Right ventricle myocardium superior (tissue), 1 donor: ENCODE data around the gene ACKR4. TPM values are rescaled to one million over a fixed set of nuclear protein-coding genes. Genes with fewer than 3 reads are reported as not detected.
A peak's percentile ranks its signal among the peaks of the same experiment; 100 is the strongest.
"Not testable (repeated sequence)": the region's sequence is repeated elsewhere in the genome, so short reads cannot be mapped to it uniquely, and the experiment has no call there.

ENCODE experiments used
- ATAC-seq: fragments of 200-7000 bp; cut with Tn5 transposase; one replicate; pipeline ENCODE4 v1.9.1; 2020; ENCODE audit warnings: mild to moderate bottlenecking; ENCODE audit not compliant: poor library complexity
- DNase-seq: peaks from one replicate; pipeline ENCODE4 v3.0.0-alpha.2; 2020
- intact Hi-C: fragments of 100-400 bp; cut with DNase I; formaldehyde crosslinking; loops from one replicate; pipeline ENCODE4 v1.11.2; 2022
- long read RNA-seq: library from polyadenylated mRNA; unstranded; transcript quantifications from one replicate; pipeline ENCODE4 v2.0.0, GENCODE V29; 2021
- total RNA-seq: library from RNA; stranded (reverse); fragmentation: NEBNext Ultra II Directional; extraction: Animal tissue kit (Norgen Biotek cat#: 25700); gene quantifications from one replicate; pipeline ENCODE4 v1.2.1, GENCODE V29; 2021
- donor health status: DM: no; HTN: yes; CAD: no; lungs with severe emphysema.

Gene ACKR4
- 2.9 TPM for total RNA-seq
- long read RNA-seq, partial matches to known transcripts: 0 of 1 reads
- long read RNA-seq, other reads (novel, unspliced or antisense): 0 of 1 reads

GRCh38 chr3:132596816-132597433, at the start of gene ACKR4:
ACKR4 (plus strand) TSS chr3:132597270; CDS start chr3:132600398, 3,128 bp downstream.
- intact Hi-C loops: no loop called here
- ATAC-seq (peak; percentile 57), DNase-seq (no peak)

GRCh38 chr3:132549169-132549568, 47.9 kb upstream of the ACKR4 start:
- ATAC-seq: no peak
- intact Hi-C loops: no loop called here
- no peak for DNase-seq

GRCh38 chr3:132549890-132550578, 47.0 kb upstream of the ACKR4 start:
- intact Hi-C loops: no loop called here
- ATAC-seq (no peak), DNase-seq (no peak)

GRCh38 chr3:132550579-132551305, 46.3 kb upstream of the ACKR4 start:
- intact Hi-C loops: no loop called here
- ATAC-seq: no peak
- no peak for DNase-seq

- intact Hi-C loops: no loop called here
- DNase-seq (no peak), ATAC-seq (peak; percentile 62)
Measured at GRCh38 chr3:132553826-132554225, 43.2 kb upstream of the ACKR4 start.

- intact Hi-C loops: no loop called here
Measured at GRCh38 chr3:132554437-132554836, 42.6 kb upstream of the ACKR4 start.

GRCh38 chr3:132555306-132556035, 41.6 kb upstream of the ACKR4 start:
- ATAC-seq: no peak
- no peak for DNase-seq
- intact Hi-C loops: no loop called here

More at GRCh38 chr3:132554437-132554836, 42.6 kb upstream of the ACKR4 start:
- ATAC-seq (no peak), DNase-seq (no peak)

- DNase-seq, ATAC-seq, intact Hi-C loops: not testable (repeated sequence)
Measured at GRCh38 chr3:132556036-132556386, 41.1 kb upstream of the ACKR4 start.

- intact Hi-C loops: no loop called here
- DNase-seq (peak; percentile 78), ATAC-seq (peak; percentile 86)
Measured at GRCh38 chr3:132556508-132557159, 40.4 kb upstream of the ACKR4 start.

GRCh38 chr3:132561003-132561402, 36.1 kb upstream of the ACKR4 start:
- ATAC-seq: no peak
- intact Hi-C loops: no loop called here

GRCh38 chr3:132563420-132564069, 33.5 kb upstream of the ACKR4 start:
- ATAC-seq (no peak), DNase-seq (no peak)
- intact Hi-C loops: no loop called here

More at GRCh38 chr3:132561003-132561402, 36.1 kb upstream of the ACKR4 start:
- DNase-seq: no peak

GRCh38 chr3:132564070-132564465, 33.0 kb upstream of the ACKR4 start:
- ATAC-seq: no peak
- no peak for DNase-seq
- intact Hi-C loops: no loop called here

- DNase-seq: no peak
- ATAC-seq: no peak
- intact Hi-C loops: no loop called here
Measured at GRCh38 chr3:132568422-132568821, 28.6 kb upstream of the ACKR4 start.

GRCh38 chr3:132569153-132569552, 27.9 kb upstream of the ACKR4 start:
- ATAC-seq: peak; percentile 56
- DNase-seq: no peak
- intact Hi-C loops: no loop called here

GRCh38 chr3:132569580-132569979, 27.5 kb upstream of the ACKR4 start:
- intact Hi-C loops: no loop called here
- ATAC-seq (peak; percentile 19), DNase-seq (no peak)

GRCh38 chr3:132570016-132570415, 27.1 kb upstream of the ACKR4 start:
- ATAC-seq (no peak), DNase-seq (no peak)
- intact Hi-C loops: no loop called here

GRCh38 chr3:132573797-132574211, 23.3 kb upstream of the ACKR4 start:
- ATAC-seq (peak; percentile 74), DNase-seq (no peak)
- intact Hi-C loops: no loop called here

GRCh38 chr3:132587401-132587800, 9.7 kb upstream of the ACKR4 start:
- ATAC-seq: no peak
- DNase-seq: no peak
- intact Hi-C loops: no loop called here
